Cardiac fibroblast (primary cell): ENCODE measurements around the gene ALOX12B.

ENCODE experiments used
- DNase-seq, 2 donors: peaks; one replicate each; pipeline versions ENCODE4 v3.0.0 to v3.0.0-alpha.2; 2010; ENCODE audit warnings: low read depth in 2 of 2
- H3K4me3 ChIP-seq, 2 donors: replicated peaks in 1 of 2; 1 replicate in 1 of 2; 2 replicates in 1 of 2; pipeline ENCODE4 v1.5.1; 2011; ENCODE audit warnings: low read depth in 2 of 2, low read length in 2 of 2, mild to moderate bottlenecking in 2 of 2, moderate library complexity in 1 of 2
- TF ChIP-seq, protein P1 (sequence below): IDR thresholded peaks from one replicate; pipeline ENCODE4 v1.5.1; 2011; ENCODE audit warnings: low read depth, mild to moderate bottlenecking, low read length, inconsistent platforms

ALOX12B gene

DNA sequence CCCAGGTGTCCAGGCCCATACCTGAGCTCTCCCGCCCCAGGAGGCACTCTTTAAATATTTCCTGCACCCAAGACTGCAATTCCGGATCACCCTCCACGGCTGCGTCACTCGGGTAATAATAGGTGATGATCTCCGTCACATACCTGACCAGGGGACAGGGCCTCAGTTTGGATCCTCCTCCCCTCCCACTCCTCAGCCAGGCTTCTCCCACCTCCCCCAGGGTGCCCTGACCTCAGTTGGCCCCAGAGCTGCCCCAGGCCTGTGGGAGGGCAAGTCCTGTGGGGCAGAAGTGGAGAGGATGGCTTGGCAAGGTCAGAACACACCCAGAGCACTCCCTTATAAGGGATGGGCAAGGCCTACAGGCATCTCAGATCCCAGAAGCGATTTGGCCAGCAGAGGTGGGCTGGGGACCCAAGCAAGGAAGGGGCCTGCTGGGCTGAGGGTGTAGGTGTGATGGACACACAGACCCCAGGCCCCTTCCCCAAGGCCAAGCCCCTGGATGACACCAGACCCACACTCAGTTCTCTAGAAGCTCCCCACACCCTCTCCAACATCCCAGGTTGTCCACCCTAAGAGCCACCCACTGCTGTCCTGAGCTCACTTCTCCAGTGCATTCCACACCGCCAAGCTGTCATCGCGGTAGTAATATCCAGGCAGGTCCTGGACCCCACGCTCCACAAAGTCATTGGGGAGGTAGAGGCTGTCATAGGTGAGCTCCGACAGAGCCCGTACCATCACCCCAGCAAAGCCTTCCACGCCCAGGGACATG, 11.8 kb downstream of the ALOX12B start:
- TF ChIP-seq, protein P1, sequence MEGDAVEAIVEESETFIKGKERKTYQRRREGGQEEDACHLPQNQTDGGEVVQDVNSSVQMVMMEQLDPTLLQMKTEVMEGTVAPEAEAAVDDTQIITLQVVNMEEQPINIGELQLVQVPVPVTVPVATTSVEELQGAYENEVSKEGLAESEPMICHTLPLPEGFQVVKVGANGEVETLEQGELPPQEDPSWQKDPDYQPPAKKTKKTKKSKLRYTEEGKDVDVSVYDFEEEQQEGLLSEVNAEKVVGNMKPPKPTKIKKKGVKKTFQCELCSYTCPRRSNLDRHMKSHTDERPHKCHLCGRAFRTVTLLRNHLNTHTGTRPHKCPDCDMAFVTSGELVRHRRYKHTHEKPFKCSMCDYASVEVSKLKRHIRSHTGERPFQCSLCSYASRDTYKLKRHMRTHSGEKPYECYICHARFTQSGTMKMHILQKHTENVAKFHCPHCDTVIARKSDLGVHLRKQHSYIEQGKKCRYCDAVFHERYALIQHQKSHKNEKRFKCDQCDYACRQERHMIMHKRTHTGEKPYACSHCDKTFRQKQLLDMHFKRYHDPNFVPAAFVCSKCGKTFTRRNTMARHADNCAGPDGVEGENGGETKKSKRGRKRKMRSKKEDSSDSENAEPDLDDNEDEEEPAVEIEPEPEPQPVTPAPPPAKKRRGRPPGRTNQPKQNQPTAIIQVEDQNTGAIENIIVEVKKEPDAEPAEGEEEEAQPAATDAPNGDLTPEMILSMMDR = no peak
- H3K4me3 ChIP-seq = no peak overlapping the region
- no peak for DNase-seq

GRCh38 chr17:8075081-8075480, 12.4 kb downstream of the ALOX12B start:
- no peak overlapping the region for H3K4me3 ChIP-seq
- TF ChIP-seq, protein P1 = no peak
- no peak for DNase-seq

DNA sequence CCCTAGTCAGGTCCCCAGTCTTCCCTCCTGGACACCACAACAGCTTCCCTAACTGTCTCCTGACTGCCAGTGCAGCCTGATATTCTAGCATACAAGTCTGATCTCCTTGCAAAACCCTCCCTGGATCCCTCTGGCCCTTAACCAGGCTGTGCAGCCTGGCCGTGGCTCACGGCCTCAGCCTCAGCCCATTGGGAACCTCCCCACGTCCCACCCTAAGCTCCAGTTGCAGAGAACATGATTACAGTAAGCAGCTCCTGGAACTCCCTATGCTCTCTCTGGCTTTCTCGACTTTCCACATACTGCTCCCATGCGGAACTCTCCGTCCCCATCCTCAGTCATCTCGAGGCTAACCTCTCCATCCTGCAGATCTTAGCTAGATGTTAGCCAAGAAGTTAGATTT, 13.0 kb downstream of the ALOX12B start:
- TF ChIP-seq, protein P1 = no peak
- DNase-seq = no peak
- H3K4me3 ChIP-seq = no peak overlapping the region

DNA sequence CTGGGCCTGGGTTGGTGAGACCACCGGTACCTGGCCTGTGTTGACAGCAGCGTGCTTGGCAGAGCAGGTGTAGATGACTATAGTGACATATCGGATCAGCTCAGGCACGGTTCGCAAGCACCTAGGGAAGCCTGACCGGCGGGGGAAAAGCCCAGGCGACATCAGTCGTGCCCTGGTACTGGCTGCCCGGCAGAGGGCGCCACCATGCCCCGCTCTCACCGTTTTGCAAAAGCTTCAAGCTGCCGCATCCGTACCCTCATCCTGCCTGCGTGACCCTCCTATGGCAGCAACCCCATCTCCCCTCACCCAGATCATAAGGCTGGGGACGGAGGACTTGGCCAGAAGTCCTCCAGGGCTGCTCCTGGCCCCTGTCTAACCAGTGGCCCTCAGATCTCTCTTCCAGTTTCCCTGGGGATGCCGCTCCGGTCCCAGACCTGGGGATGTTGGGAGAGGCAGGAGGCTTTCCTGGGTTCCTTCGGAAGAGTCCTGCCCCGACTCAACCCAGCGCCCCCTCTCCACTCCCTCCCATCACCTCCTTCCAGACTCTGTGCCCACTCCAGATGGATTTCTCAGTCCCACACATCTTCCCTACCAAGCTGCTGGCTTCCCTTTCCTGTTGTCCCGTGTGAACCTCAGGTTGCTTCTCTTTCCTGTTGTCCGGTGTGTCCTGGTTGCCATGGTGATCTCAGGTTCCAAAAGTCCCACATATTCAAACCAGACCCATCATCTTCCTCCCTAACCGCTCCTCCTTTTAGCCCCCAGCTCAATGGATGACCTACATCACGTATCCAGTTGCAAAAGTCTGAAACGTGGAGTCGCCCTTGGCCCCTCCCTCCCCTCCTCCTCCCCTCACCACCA, 13.7 kb downstream of the ALOX12B start:
- peak; percentile 69 to 71 for DNase-seq
- H3K4me3 ChIP-seq = no peak overlapping the region
- TF ChIP-seq, protein P1 = peak; percentile 97

DNA sequence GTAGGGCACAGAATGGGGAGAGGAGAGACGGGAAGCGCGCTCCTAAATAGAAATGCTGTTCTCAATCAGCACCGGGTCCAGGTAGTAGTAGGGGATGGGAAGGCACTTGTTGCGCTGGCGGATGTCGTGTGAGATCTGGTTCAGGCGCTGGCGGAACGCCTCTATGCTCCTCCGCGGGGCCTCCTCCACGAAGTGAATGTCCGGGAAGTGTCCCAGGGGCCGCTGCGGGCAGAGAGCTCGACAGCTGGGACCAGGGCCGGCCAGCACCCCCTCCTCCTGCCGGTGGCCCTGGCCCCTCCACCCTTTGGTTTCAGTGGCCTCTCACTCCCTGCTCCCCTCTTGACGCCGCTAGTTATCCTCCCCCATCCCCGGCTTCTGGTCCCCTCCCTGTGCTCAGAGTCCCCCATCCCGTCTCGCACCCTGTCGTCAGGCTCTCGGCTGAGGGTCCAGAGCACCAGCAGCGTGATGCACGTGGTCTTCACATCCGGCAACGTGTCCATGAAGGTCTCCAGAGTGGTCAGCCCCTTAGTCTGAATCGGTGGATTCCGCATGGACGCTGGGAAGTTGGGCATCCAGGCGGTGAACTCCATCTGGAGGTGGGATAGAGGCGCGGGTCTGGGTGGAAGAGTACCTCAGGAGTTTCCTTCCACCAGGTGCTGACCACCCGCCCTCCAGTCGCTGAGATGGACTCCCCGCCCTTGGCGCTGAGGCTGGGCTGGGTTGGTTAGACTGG, 14.6 kb downstream of the ALOX12B start:
- TF ChIP-seq, protein P1 = no peak
- no peak for DNase-seq
- H3K4me3 ChIP-seq = no peak overlapping the region

- H3K4me3 ChIP-seq = no peak overlapping the region
- no peak for DNase-seq
Observed at GRCh38 chr17:8072341-8072728, 15.2 kb downstream of the ALOX12B start.

More at GRCh38 chr17:8072341-8072728, 15.2 kb downstream of the ALOX12B start:
- TF ChIP-seq, protein P1 = no peak
